Body of pancreas (tissue), 4 donors: Measurements from ENCODE around the gene EFNA2. TPM values are rescaled to one million over a fixed set of nuclear protein-coding genes. Genes with fewer than 3 reads are reported as not detected.

ENCODE experiments used
- ATAC-seq: fragments of 150-250 bp; one replicate; pipeline ENCODE4 v1.9.1; 2016
- DNase-seq, 4 donors: peaks; one replicate each; pipeline ENCODE4 v3.0.0-alpha.2; 2019
- H3K27ac ChIP-seq, 4 donors: fragments of 200-600 bp; sonication (generic); 1 replicate in 3 of 4; 2 replicates in 1 of 4; pipeline versions ENCODE4 v1.5.1 to v1.6.1; 2016 to 2019; ENCODE audit warnings: mild to moderate bottlenecking in 1 of 4, mixed read lengths in 1 of 4, moderate library complexity in 1 of 4
- H3K27me3 ChIP-seq, 2 donors: fragments of 200-600 bp; sonication (generic); one replicate each; pipeline ENCODE4 v1.6.0; 2016; ENCODE audit warnings: mild to moderate bottlenecking in 1 of 2
- H3K36me3 ChIP-seq, 2 donors: fragments of 200-600 bp; sonication (generic); replicated peaks in 1 of 2; 2 replicates each; pipeline ENCODE4 v1.5.1; 2016; ENCODE audit warnings: low read depth in 2 of 2; ENCODE audit not compliant: insufficient read depth in 1 of 2
- H3K4me1 ChIP-seq: fragments of 200-600 bp; sonication (generic); one replicate; pipeline ENCODE4 v1.6.0; 2016
- H3K4me3 ChIP-seq, 2 donors: fragments of 200-600 bp; sonication (generic); 1 replicate in 1 of 2; 2 replicates in 1 of 2; pipeline ENCODE4 v1.5.1; 2016 to 2019
- H3K9me3 ChIP-seq, 3 donors: fragments of 200-600 bp; sonication (generic); 1 replicate in 2 of 3; 2 replicates in 1 of 3; pipeline ENCODE4 v1.5.1; 2016
- POLR2A ChIP-seq, 3 donors: fragments of 450-650 bp; IDR thresholded peaks; one replicate each; pipeline ENCODE4 v1.6.1; 2016; ENCODE audit warnings: antibody characterized with exemption in 3 of 3, mild to moderate bottlenecking in 2 of 3
- WGBS, 2 donors: methylation state at CpG; one replicate each; pipeline ENCODE4 v1.1.5; 2017; 5-methylcytosine and 5-hydroxymethylcytosine counted together
- intact Hi-C: fragments of 100-400 bp; cut with DNase I; formaldehyde crosslinking; loops from one replicate; pipeline ENCODE4 v1.15.1; 2023
- total RNA-seq, 2 donors: library from RNA; depleted of rRNA; stranded (reverse); fragments of >200 nt; gene quantifications; one replicate each; pipeline ENCODE4 v1.1.0, GENCODE V29; 2016
- TF ChIP-seq, protein P1 (sequence below), 7 experiments: fragments of 450-650 bp in 4 of 7; fragments of 200-600 bp in 3 of 7; sonication (generic) in 3 of 7; IDR thresholded peaks; one replicate each; pipeline ENCODE4 v1.5.1; 2016 to 2019; ENCODE audit warnings: antibody characterized with exemption in 7 of 7

EFNA2 gene
- total RNA-seq, 2 donors from 2014 or later = not detected

DNA sequence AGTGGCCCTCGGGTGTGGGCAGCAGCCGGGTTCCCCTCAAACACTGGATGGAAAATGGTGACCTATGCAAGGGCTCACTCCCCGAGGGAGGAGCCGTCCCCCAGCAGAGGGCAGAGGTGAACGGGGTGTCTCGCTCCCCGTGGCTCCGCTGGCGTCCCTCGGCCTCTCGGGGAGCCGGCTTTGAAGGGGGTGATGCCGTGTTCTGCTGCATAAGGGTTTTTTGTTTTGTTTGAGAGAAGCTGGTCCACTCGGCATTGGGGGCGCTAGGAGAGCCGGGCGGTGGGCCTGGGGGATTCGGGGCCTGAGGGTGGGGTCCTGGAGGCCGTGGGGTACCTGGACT, 4.0 kb downstream of the EFNA2 start:
- Histone ChIP-seq H3K27ac (no peak overlapping the region), H3K36me3 (no peaks in the 10 kb centered on the region), H3K4me1 (peaks cover 28% of the 10 kb centered on the region), H3K9me3 (no peaks in the 10 kb centered on the region), H3K4me3 (no peak overlapping the region), H3K27me3 (peaks cover 0 to 60% of the 10 kb centered on the region in 2 donors)
- no peak for TF ChIP-seq POLR2A (IDR thresholded peaks at IDR 0.05)
- TF ChIP-seq, protein P1, sequence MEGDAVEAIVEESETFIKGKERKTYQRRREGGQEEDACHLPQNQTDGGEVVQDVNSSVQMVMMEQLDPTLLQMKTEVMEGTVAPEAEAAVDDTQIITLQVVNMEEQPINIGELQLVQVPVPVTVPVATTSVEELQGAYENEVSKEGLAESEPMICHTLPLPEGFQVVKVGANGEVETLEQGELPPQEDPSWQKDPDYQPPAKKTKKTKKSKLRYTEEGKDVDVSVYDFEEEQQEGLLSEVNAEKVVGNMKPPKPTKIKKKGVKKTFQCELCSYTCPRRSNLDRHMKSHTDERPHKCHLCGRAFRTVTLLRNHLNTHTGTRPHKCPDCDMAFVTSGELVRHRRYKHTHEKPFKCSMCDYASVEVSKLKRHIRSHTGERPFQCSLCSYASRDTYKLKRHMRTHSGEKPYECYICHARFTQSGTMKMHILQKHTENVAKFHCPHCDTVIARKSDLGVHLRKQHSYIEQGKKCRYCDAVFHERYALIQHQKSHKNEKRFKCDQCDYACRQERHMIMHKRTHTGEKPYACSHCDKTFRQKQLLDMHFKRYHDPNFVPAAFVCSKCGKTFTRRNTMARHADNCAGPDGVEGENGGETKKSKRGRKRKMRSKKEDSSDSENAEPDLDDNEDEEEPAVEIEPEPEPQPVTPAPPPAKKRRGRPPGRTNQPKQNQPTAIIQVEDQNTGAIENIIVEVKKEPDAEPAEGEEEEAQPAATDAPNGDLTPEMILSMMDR (IDR thresholded peaks at IDR 0.05) = no peak
- 58 to 70% methylated on average over 11 to 19 of the region's 19 CpGs for WGBS, 2 donors
- intact Hi-C loops = loop anchor here (10.0 kb wide), 1 partner anchor 225 kb away; the partner anchor contains the start of gene ADAMTSL5
- ATAC-seq = no peak
- no peak for DNase-seq

DNA sequence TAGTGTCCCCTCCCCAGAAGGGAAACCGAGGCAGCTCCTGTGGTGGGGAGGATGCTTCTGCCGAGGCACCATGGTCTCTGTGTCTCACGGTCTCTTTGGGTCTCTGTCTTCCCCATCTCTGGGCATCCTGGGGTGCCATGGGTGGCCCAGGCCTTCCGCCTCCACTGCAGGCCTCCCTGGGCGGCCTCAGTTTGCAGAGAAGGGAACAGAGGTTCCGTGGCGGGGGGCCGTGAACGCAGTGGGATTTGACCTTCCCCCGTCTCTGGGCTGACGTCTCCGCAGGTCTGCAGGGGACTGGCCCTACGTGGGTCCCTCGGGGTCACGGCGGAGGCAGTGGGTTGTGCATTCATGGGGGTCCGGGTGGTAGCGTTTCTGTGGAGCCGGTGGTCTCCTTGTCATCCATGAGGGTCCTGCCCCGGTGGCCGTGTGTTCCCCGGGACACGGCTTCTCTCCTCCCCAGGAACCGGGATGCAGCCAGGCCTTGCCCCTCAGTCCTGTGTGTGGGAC, 4.6 kb downstream of the EFNA2 start:
- WGBS, 2 donors = 77 to 80% methylated on average over 9 to 24 of the region's 24 CpGs
- H3K9me3 ChIP-seq = no peaks in the 10 kb centered on the region
- peaks cover 0 to 61% of the 10 kb centered on the region in 2 donors for H3K27me3 ChIP-seq
- no peak for DNase-seq
- TF ChIP-seq POLR2A (IDR thresholded peaks at IDR 0.05) = no peak
- TF ChIP-seq, protein P1 (IDR thresholded peaks at IDR 0.05) = no peak
- intact Hi-C loops = no loop called here
- no peak overlapping the region for H3K4me3 ChIP-seq
- H3K4me1 ChIP-seq = peaks cover 33% of the 10 kb centered on the region
- H3K36me3 ChIP-seq = no peaks in the 10 kb centered on the region
- ATAC-seq = no peak
- no peak overlapping the region for H3K27ac ChIP-seq

DNA sequence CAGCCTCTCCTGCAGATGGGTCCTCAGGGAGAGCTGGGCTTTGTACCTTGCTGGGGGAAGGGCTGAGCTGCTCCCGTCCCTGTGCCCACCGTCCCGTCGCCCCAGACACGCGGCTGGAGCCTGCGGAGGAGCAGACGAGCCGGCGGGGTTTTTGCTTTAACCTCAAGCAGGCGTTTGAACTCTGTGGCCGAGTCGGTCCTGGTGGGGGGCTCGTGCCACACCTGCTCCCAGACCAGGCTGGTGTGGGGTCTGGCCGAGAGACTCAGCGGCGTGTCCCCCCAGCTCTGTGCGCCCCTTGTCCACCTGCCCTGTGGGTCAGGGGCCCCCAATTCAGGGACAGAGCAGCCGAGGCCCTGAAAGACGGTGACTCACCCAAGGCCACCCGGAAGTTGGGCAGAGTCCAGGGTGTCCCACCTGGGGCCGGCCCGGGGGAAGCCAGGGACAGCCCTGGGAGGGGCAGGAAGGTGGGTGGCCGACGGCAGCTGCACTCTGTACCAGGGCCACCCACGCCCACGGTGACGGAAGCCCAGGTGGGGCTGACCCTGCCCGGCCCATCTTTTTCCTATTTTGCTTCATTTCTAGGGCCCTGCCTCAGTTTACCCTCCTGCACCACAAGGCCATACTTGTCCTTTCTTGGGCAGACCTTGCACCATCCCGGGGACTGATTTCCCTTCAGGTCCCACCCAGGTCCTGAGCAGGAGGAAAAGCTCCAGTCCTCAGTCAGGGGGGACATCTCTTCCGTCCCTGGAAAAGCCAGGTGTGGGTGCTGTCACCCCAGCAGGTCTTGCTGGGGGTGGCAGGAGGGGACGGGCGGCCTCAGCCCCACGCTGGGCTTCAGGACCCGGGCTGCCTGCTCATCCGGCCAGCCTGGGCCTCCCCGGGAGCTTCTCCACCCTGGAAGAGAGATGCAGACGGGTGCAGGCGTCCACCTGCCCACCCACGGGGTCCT, 5.3 kb downstream of the EFNA2 start:
- TF ChIP-seq, protein P1 (IDR thresholded peaks at IDR 0.05) = no peak
- TF ChIP-seq POLR2A (IDR thresholded peaks at IDR 0.05) = no peak
- no peak overlapping the region for H3K27ac ChIP-seq
- ATAC-seq (no peak), DNase-seq (no peak)
- H3K4me3 ChIP-seq = no peak overlapping the region
- H3K36me3 ChIP-seq = no peaks in the 10 kb centered on the region
- no peaks in the 10 kb centered on the region for H3K9me3 ChIP-seq
- 66 to 79% methylated on average over 4 to 39 of the region's 40 CpGs for WGBS, 2 donors
- peaks cover 0 to 63% of the 10 kb centered on the region in 2 donors for H3K27me3 ChIP-seq
- intact Hi-C loops = no loop called here
- H3K4me1 ChIP-seq = peaks cover 37% of the 10 kb centered on the region

DNA sequence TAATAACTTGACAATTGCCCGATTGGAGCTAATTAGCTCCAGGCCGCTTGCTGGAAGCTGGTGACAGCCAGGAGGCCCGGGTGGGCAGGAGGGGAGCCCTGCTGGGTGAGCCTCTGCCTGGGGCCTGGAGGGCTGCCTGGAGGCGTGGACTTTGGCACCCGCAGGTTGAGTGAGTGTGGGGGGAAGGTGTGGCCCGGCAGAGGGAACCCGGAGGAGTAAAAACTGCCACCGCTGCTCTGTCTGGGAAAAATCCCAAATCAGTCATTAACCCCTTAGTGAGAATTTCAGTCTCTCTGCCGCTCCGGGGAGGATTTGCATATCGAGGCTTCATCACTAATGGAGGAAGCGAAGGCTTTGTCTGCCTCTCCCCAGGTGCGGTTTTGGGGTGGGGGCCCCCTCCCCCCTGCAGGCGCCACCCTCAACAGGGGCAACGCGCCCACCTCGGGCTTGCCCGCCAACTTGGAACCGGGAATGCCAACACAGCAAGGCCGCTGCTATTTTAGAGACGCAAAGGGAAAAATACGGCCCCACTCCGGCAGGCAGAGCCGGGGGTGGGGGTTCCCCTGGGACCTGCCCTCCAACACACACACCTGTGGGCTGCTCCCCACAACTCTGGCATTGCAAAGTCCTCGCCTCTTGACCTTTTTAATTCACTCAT, 6.2 kb downstream of the EFNA2 start:
- DNase-seq (no peak), ATAC-seq (no peak)
- H3K4me3 ChIP-seq = no peak overlapping the region
- WGBS, 2 donors = 61% methylated on average over 11 to 25 of the region's 25 CpGs
- peaks cover 0 to 57% of the 10 kb centered on the region in 2 donors for H3K27me3 ChIP-seq
- H3K27ac ChIP-seq = no peak overlapping the region
- H3K9me3 ChIP-seq = no peaks in the 10 kb centered on the region
- H3K4me1 ChIP-seq = peaks cover 31% of the 10 kb centered on the region
- no peaks in the 10 kb centered on the region for H3K36me3 ChIP-seq
- TF ChIP-seq, protein P1 (IDR thresholded peaks at IDR 0.05) = no peak
- TF ChIP-seq POLR2A (IDR thresholded peaks at IDR 0.05) = no peak
- intact Hi-C loops = no loop called here
